ENCODE results near the gene AGBL1. TPM values are rescaled to one million over a fixed set of nuclear protein-coding genes. Genes with fewer than 3 reads are reported as not detected.

AGBL1 gene
- polyA plus RNA-seq, 1 donor (not counting 4 experiments of a cell fraction or from before 2014, with no cell fraction given) = not detected

DNA sequence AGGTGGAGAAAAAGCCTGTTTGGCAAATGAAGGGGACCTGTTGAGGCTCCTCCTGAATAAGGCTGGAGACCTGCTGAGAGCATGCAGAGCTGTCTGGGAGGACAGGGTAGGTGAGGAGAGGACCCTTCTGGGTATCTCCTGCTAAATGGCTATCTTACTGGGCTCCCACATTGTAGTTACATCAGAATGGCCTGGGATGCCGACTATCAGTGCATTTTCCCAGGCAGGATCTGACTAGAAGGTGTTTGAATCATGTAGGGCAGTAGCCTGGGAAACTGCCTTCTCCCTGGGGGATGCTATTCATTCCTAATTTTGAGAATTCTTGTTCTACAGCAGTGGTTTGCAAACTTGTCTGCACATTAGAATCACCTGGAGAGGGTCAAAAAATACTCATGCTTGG is 631 bp downstream of the AGBL1 start:
- no peaks in the 10 kb centered on the region for H3K27me3 ChIP-seq (ENCODE audit: control insufficient read depth, extremely low read depth, insufficient read depth, low read length)
- H3K4me1 ChIP-seq (ENCODE audit: control insufficient read depth, extremely low read depth, insufficient read depth, low read length) = no peaks in the 10 kb centered on the region
- FAIRE-seq (no peak), DNase-seq (ENCODE audit: low read depth, low spot score) (no peak)
- peaks cover under 1% of the 10 kb centered on the region for H3K9me3 ChIP-seq (ENCODE audit: control insufficient read depth, low read depth, low read length)
- no peaks in the 10 kb centered on the region for H3K36me3 ChIP-seq (ENCODE audit: control insufficient read depth in 2 of 2, extremely low read depth in 1 of 2, insufficient read depth in 2 of 2, low read length in 2 of 2)
- no peaks in the 10 kb centered on the region for H3K79me2 ChIP-seq (ENCODE audit: control insufficient read depth, insufficient read depth, low read length)
- H3K4me2 ChIP-seq (ENCODE audit: control insufficient read depth, extremely low read depth, insufficient read depth, low read depth, low read length) = no peak overlapping the region
- no peak for TF ChIP-seq EZH2 (IDR thresholded peaks at IDR 0.05; ENCODE audit: low read length)
- H2AFZ ChIP-seq (ENCODE audit: control insufficient read depth, low read length) = no peak overlapping the region
- no peak overlapping the region for H3K9ac ChIP-seq (ENCODE audit: control insufficient read depth, extremely low read depth, insufficient read depth, low read length)
- H3K27ac ChIP-seq (ENCODE audit: control insufficient read depth, insufficient read depth, low read length) = no peak overlapping the region
- no peaks in the 10 kb centered on the region for H4K20me1 ChIP-seq (ENCODE audit: control insufficient read depth, extremely low read depth, insufficient read depth, low read length)
- no peaks in the 10 kb centered on the region for H3K9me1 ChIP-seq (ENCODE audit: control insufficient read depth, extremely low read depth, insufficient read depth, low read length)
- no peak overlapping the region for H3K4me3 ChIP-seq (ENCODE audit: control insufficient read depth in 2 of 3, extremely low read depth in 1 of 3, insufficient read depth in 2 of 3, low read depth in 1 of 3, low read length in 3 of 3)
- dilution Hi-C loops (cut with MboI; ENCODE audit: extremely low pct_ligation_motif_present, low sequenced_read_pairs) = no loop called here

DNA sequence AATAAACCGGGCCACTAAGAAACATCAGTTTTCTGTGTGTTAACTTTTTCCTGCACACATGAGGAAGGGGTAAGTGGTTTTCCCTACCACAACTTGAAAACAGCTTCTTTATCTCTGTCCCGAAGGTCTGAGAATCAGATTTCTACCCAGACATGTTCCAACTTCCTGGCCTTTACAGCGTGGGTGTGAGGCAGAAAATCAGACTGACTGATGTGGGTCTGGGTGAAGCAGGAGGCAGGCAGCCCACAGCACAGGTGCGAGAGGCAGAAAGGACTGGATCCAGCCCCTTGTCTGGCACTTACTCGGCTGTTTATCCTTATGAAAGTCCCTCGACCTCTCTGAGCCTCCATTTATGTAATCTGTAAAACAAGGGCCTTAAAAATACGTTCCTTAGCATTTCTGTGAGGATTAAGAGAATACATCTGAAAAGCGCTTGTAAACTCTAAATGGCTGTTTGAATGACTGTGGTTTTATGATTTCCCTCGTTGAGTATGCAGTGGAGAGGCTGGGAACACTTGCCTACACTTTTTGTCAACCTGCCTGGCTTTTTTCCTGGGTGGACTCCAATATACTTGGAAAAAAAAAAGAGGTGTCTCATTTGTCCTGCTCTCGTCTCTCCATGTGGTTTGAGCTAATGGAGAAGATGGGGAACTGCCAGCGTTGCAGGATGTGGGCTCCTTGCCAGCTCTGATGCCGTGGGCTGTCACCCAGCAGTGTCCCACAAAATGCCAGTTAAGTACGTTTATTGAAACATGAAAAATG is 3.1 kb downstream of the AGBL1 start:
- Histone ChIP-seq H3K4me3 (ENCODE audit: control insufficient read depth in 2 of 3, extremely low read depth in 1 of 3, insufficient read depth in 2 of 3, low read depth in 1 of 3, low read length in 3 of 3) (no peak overlapping the region), H3K9me3 (ENCODE audit: control insufficient read depth, low read depth, low read length) (no peaks in the 10 kb centered on the region), H3K27me3 (ENCODE audit: control insufficient read depth, extremely low read depth, insufficient read depth, low read length) (no peaks in the 10 kb centered on the region), H3K27ac (ENCODE audit: control insufficient read depth, insufficient read depth, low read length) (no peak overlapping the region), H3K9me1 (ENCODE audit: control insufficient read depth, extremely low read depth, insufficient read depth, low read length) (no peaks in the 10 kb centered on the region), H3K4me2 (ENCODE audit: control insufficient read depth, extremely low read depth, insufficient read depth, low read depth, low read length) (no peak overlapping the region), H3K36me3 (ENCODE audit: control insufficient read depth in 2 of 2, extremely low read depth in 1 of 2, insufficient read depth in 2 of 2, low read length in 2 of 2) (no peaks in the 10 kb centered on the region), H2AFZ (ENCODE audit: control insufficient read depth, low read length) (no peak overlapping the region), H4K20me1 (ENCODE audit: control insufficient read depth, extremely low read depth, insufficient read depth, low read length) (no peaks in the 10 kb centered on the region), H3K79me2 (ENCODE audit: control insufficient read depth, insufficient read depth, low read length) (no peaks in the 10 kb centered on the region), H3K9ac (ENCODE audit: control insufficient read depth, extremely low read depth, insufficient read depth, low read length) (no peak overlapping the region), H3K4me1 (ENCODE audit: control insufficient read depth, extremely low read depth, insufficient read depth, low read length) (no peaks in the 10 kb centered on the region)
- DNase-seq (ENCODE audit: low read depth, low spot score) (no peak), FAIRE-seq (no peak)
- TF ChIP-seq EZH2 (IDR thresholded peaks at IDR 0.05; ENCODE audit: low read length) = no peak
- TF ChIP-seq, protein P1, sequence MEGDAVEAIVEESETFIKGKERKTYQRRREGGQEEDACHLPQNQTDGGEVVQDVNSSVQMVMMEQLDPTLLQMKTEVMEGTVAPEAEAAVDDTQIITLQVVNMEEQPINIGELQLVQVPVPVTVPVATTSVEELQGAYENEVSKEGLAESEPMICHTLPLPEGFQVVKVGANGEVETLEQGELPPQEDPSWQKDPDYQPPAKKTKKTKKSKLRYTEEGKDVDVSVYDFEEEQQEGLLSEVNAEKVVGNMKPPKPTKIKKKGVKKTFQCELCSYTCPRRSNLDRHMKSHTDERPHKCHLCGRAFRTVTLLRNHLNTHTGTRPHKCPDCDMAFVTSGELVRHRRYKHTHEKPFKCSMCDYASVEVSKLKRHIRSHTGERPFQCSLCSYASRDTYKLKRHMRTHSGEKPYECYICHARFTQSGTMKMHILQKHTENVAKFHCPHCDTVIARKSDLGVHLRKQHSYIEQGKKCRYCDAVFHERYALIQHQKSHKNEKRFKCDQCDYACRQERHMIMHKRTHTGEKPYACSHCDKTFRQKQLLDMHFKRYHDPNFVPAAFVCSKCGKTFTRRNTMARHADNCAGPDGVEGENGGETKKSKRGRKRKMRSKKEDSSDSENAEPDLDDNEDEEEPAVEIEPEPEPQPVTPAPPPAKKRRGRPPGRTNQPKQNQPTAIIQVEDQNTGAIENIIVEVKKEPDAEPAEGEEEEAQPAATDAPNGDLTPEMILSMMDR (optimal IDR thresholded peaks at IDR 0.05 in 1 of 3, IDR thresholded peaks at IDR 0.05 in 1 of 3, conservative IDR thresholded peaks at IDR 0.05 in 1 of 3; ENCODE audit: extremely low read depth in 1 of 3, insufficient read depth in 2 of 3, low read length in 3 of 3) = no peak
- dilution Hi-C loops (cut with MboI; ENCODE audit: extremely low pct_ligation_motif_present, low sequenced_read_pairs) = no loop called here

DNA sequence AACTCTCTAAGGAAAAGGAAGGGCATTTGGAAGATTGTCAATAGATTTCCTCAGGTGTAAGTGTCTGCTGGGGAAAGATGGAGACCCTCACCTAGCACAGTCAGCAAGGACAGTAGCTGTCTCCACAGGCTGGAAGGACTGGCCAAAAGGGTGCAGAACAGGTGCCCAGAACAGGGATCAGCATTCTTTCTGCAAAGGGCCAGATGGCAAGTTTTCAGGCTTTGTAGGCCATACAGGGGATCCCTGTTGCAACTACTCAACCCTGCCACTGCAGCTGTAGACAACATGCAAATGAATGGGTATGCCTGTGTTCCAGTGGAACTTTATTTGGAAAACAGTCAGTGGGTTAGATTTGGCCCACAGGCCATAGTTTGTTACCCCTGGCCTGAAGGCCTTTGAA is 8.1 kb downstream of the AGBL1 start:
- no peaks in the 10 kb centered on the region for H3K9me1 ChIP-seq (ENCODE audit: control insufficient read depth, extremely low read depth, insufficient read depth, low read length)
- no peaks in the 10 kb centered on the region for H4K20me1 ChIP-seq (ENCODE audit: control insufficient read depth, extremely low read depth, insufficient read depth, low read length)
- H3K36me3 ChIP-seq (ENCODE audit: control insufficient read depth in 2 of 2, extremely low read depth in 1 of 2, insufficient read depth in 2 of 2, low read length in 2 of 2) = no peaks in the 10 kb centered on the region
- H3K9ac ChIP-seq (ENCODE audit: control insufficient read depth, extremely low read depth, insufficient read depth, low read length) = no peak overlapping the region
- H3K4me1 ChIP-seq (ENCODE audit: control insufficient read depth, extremely low read depth, insufficient read depth, low read length) = no peaks in the 10 kb centered on the region
- dilution Hi-C loops (cut with MboI; ENCODE audit: extremely low pct_ligation_motif_present, low sequenced_read_pairs) = no loop called here
- H2AFZ ChIP-seq (ENCODE audit: control insufficient read depth, low read length) = no peak overlapping the region
- H3K9me3 ChIP-seq (ENCODE audit: control insufficient read depth, low read depth, low read length) = no peaks in the 10 kb centered on the region
- no peak overlapping the region for H3K27ac ChIP-seq (ENCODE audit: control insufficient read depth, insufficient read depth, low read length)
- H3K27me3 ChIP-seq (ENCODE audit: control insufficient read depth, extremely low read depth, insufficient read depth, low read length) = no peaks in the 10 kb centered on the region
- no peak for TF ChIP-seq EZH2 (IDR thresholded peaks at IDR 0.05; ENCODE audit: low read length)
- TF ChIP-seq, protein P1 (optimal IDR thresholded peaks at IDR 0.05 in 1 of 3, IDR thresholded peaks at IDR 0.05 in 1 of 3, conservative IDR thresholded peaks at IDR 0.05 in 1 of 3; ENCODE audit: extremely low read depth in 1 of 3, insufficient read depth in 2 of 3, low read length in 3 of 3) = no peak
- no peak overlapping the region for H3K4me2 ChIP-seq (ENCODE audit: control insufficient read depth, extremely low read depth, insufficient read depth, low read depth, low read length)
- no peak overlapping the region for H3K4me3 ChIP-seq (ENCODE audit: control insufficient read depth in 2 of 3, extremely low read depth in 1 of 3, insufficient read depth in 2 of 3, low read depth in 1 of 3, low read length in 3 of 3)
- no peak for FAIRE-seq
- DNase-seq (ENCODE audit: low read depth, low spot score) = no peak
- H3K79me2 ChIP-seq (ENCODE audit: control insufficient read depth, insufficient read depth, low read length) = no peaks in the 10 kb centered on the region
